ENCODE measurements around the gene POLE4.

Gene POLE4

GRCh38 chr2:74984947-74985637 is 26.6 kb downstream of the POLE4 start:
- Histone ChIP-seq H3K27me3 (ENCODE audit: insufficient read depth, low read depth) (no peaks in the 10 kb centered on the region), H2AFZ (ENCODE audit: low read depth) (no peak overlapping the region), H3K79me2 (ENCODE audit: insufficient read depth, low read depth) (no peaks in the 10 kb centered on the region), H3K27ac (no peak overlapping the region), H3K4me2 (no peak overlapping the region), H3K9ac (no peak overlapping the region), H3K4me1 (ENCODE audit: low read depth, poor library complexity, severe bottlenecking) (no peaks in the 10 kb centered on the region), H4K20me1 (ENCODE audit: insufficient read depth) (no peaks in the 10 kb centered on the region), H3K36me3 (ENCODE audit: insufficient read depth) (no peaks in the 10 kb centered on the region), H3K4me3 (IDR thresholded peaks at IDR 0.05; ENCODE audit: insufficient read depth, low read depth, low read length) (no peak overlapping the region)
- no peak for TF ChIP-seq CTCF (conservative IDR thresholded peaks at IDR 0.05; ENCODE audit: low read depth, low read length)

- no peak overlapping the region for H3K9ac ChIP-seq
- no peaks in the 10 kb centered on the region for H4K20me1 ChIP-seq (ENCODE audit: insufficient read depth)
- no peaks in the 10 kb centered on the region for H3K79me2 ChIP-seq (ENCODE audit: insufficient read depth, low read depth)
- H2AFZ ChIP-seq (ENCODE audit: low read depth) = no peak overlapping the region
- no peaks in the 10 kb centered on the region for H3K4me1 ChIP-seq (ENCODE audit: low read depth, poor library complexity, severe bottlenecking)
- no peaks in the 10 kb centered on the region for H3K27me3 ChIP-seq (ENCODE audit: insufficient read depth, low read depth)
- H3K4me2 ChIP-seq = no peak overlapping the region
- no peak for TF ChIP-seq CTCF (conservative IDR thresholded peaks at IDR 0.05; ENCODE audit: low read depth, low read length)
- no peak overlapping the region for H3K4me3 ChIP-seq (IDR thresholded peaks at IDR 0.05; ENCODE audit: insufficient read depth, low read depth, low read length)
- H3K27ac ChIP-seq = no peak overlapping the region
- no peaks in the 10 kb centered on the region for H3K36me3 ChIP-seq (ENCODE audit: insufficient read depth)
These were observed 27.7 kb downstream of the POLE4 start for GRCh38 chr2:74985978-74986609.

GRCh38 chr2:74991977-74992376 is 33.5 kb downstream of the POLE4 start:
- TF ChIP-seq CTCF (conservative IDR thresholded peaks at IDR 0.05; ENCODE audit: low read depth, low read length) = no peak
- H4K20me1 ChIP-seq (ENCODE audit: insufficient read depth) = no peaks in the 10 kb centered on the region
- no peaks in the 10 kb centered on the region for H3K4me1 ChIP-seq (ENCODE audit: low read depth, poor library complexity, severe bottlenecking)
- no peak overlapping the region for H2AFZ ChIP-seq (ENCODE audit: low read depth)
- H3K27me3 ChIP-seq (ENCODE audit: insufficient read depth, low read depth) = no peaks in the 10 kb centered on the region
- no peaks in the 10 kb centered on the region for H3K79me2 ChIP-seq (ENCODE audit: insufficient read depth, low read depth)
- H3K4me2 ChIP-seq = no peak overlapping the region
- no peak overlapping the region for H3K27ac ChIP-seq
- H3K4me3 ChIP-seq (IDR thresholded peaks at IDR 0.05; ENCODE audit: insufficient read depth, low read depth, low read length) = no peak overlapping the region
- no peak overlapping the region for H3K9ac ChIP-seq
- no peaks in the 10 kb centered on the region for H3K36me3 ChIP-seq (ENCODE audit: insufficient read depth)

GRCh38 chr2:74999468-74999867 is 41.0 kb downstream of the POLE4 start:
- H2AFZ ChIP-seq (ENCODE audit: low read depth) = no peak overlapping the region
- H3K27ac ChIP-seq = no peak overlapping the region
- H3K4me3 ChIP-seq (IDR thresholded peaks at IDR 0.05; ENCODE audit: insufficient read depth, low read depth, low read length) = no peak overlapping the region
- no peaks in the 10 kb centered on the region for H3K79me2 ChIP-seq (ENCODE audit: insufficient read depth, low read depth)
- no peaks in the 10 kb centered on the region for H3K36me3 ChIP-seq (ENCODE audit: insufficient read depth)
- no peak overlapping the region for H3K9ac ChIP-seq
- no peaks in the 10 kb centered on the region for H4K20me1 ChIP-seq (ENCODE audit: insufficient read depth)
- no peak for TF ChIP-seq CTCF (conservative IDR thresholded peaks at IDR 0.05; ENCODE audit: low read depth, low read length)
- H3K27me3 ChIP-seq (ENCODE audit: insufficient read depth, low read depth) = no peaks in the 10 kb centered on the region
- no peak overlapping the region for H3K4me2 ChIP-seq
- H3K4me1 ChIP-seq (ENCODE audit: low read depth, poor library complexity, severe bottlenecking) = no peaks in the 10 kb centered on the region
